NCI-H2227 treated with DMSO at 0.1 percent for 48 hours (cell line): ENCODE data around the gene COL2A1.

Experiments used
- DNase-seq: peaks from one replicate; lab custom pipeline; 2025; lab: John Stamatoyannopoulos, UW

Gene COL2A1

DNA sequence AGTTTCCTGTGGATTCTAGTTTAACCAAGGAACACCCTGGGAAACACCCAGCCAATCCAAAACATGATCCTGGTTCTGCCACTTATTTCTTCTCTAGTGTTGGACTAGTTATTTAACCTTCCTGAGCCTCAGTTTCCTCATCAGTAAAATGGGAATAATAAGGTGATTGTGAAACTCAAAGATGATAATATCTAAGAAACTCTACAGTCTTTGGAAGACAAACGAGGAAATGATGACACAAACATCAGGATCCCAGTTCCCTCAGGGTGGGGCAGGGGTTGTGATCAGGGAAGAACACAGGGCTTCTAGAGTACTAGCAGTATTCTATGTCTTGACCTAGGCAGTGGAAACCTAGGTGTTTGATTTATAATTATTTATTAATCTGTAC is 58.9 kb downstream of the COL2A1 start:
- no peak for DNase-seq

DNA sequence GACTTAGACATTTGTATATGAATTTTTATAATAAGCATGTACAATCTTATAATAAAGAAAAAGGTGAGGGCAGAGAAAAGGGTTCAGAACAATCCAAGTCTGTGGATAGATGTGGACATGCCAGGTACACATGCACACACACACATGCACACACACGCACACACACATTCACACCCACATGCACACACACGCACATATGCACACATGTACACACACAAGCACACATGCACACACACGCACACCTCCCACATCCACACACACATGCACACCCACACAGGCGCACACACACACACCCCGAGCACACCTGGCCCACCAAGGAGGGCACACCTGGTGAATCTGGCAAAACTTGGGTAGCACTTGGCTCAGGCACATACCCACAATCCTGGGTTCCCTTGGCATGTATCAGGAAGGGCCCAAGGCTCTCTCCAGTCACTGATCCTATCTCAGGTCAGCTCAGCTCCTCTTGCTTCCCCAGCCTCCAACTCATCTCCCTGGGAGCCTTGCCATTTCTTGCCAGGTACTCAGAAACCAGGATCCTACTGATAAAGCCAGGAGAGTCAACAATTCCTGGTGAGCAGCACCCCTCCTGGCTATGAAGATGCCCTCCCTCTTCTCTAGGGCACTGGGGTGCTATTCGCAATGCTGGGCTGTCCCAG is 59.5 kb downstream of the COL2A1 start:
- DNase-seq, result no peak

DNA sequence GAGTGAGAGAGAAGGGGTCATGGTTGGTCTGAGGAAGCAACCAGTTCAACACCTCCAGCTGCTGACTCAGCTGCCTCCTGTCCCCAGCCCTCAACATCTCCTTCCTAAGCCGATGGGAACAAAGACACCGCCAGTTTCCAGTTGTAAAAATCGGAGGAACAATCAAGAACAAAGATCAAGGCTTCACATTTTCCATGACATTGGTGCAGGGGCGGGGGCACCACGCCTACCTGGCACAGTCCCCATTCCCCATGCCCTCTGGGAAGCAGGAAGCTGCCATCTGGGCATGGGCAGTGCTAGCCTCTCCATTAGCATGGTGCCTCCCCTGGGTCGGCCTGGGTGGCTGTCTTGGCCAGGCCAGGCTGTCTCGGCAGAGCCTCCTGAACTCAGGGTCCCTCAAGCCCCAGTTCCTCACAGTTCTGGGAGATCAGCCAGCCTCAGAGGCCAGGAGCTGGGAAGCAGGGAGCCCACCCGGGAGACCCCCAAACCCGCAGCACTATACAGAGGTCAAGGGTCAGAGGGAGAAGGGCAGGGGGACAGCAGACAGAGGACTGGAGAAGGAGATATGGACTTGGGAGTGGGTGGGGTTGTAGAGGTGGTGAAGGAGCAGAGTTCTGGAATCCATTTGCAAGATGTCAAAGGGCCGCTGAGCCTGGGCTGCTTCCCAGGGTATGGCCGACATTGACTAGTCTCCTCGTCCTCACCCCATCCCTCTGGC is 60.5 kb downstream of the COL2A1 start:
- DNase-seq, result no peak

DNA sequence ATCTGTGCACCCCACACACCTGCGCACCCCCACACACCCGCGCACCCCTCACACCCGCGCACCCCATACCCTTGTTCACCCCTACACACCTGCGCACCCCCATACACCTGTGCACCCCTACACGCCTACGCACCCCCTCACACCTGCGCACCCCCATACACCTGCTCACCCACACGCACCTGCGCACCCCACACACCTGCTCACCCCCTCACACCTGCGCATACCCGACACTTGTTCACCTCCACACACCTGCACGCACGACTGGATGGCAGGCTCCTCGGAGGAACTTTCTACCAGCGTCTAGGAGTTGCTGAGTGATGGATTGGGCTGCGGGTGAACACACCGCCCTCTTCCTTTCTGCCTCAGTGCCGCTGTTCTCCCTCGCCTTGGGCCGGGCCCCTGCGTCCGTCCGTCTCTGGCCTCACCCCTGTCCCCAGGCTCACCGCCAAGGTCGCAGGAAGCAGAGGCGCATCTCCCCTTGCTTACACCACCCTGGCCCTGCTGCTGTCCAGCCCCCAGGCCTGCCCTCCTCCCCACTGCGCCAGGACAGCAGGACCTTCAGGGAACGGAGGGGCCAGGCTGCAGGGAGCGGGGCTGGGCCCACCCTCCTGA is 61.6 kb downstream of the COL2A1 start:
- DNase-seq, result no peak

DNA sequence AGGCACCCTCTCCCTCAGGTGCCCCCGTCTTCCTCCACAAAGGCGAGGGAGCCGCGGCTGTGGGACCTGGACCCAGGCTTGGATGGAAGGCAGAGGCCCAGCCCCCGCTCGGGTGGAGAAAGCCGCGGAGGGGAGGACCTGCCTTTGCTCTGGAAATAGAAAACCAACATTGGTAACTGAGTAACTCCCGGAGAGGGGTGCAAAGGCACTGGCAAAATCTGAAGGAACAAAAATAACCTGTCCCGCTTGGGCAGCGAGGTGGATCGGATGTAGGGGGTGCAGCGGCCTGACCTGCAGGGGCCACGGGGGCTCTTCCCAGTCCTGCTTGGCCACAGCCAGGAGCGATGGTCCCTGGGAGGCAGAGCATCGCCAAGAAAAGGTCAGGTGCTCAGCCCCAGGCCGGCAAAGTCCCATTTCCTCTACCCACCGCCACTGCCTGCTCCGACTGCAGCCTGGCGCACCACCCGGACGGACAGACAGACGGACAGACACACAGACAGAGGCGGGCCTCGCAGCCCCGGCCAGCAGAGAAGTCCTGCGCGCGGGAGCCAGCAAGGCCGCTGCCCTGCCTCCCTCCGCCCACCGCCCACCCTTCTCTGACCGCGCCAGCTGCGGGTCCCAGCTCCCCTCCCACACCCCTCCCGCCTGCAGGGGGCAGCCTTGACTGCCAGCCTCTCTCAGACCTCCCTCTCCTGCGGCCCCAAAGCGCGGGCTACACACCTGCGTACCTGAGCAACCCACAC is 62.2 kb downstream of the COL2A1 start:
- DNase-seq, result no peak

DNA sequence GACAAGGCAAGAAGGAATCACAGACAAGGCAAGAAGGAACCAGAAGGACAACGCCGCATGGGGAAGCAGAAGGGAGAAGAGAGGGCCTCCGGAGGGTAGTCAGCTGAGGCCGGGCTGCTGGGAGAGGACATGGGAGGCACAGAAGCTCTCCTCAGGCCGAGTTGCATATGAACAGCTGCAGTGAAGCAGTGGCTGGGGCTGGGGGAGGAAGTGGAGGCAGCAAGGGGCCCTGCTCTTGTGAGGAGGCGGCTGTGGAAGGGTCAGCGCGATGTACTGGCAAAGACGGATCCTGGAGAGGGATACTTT is 62.8 kb downstream of the COL2A1 start:
- no peak for DNase-seq

DNA sequence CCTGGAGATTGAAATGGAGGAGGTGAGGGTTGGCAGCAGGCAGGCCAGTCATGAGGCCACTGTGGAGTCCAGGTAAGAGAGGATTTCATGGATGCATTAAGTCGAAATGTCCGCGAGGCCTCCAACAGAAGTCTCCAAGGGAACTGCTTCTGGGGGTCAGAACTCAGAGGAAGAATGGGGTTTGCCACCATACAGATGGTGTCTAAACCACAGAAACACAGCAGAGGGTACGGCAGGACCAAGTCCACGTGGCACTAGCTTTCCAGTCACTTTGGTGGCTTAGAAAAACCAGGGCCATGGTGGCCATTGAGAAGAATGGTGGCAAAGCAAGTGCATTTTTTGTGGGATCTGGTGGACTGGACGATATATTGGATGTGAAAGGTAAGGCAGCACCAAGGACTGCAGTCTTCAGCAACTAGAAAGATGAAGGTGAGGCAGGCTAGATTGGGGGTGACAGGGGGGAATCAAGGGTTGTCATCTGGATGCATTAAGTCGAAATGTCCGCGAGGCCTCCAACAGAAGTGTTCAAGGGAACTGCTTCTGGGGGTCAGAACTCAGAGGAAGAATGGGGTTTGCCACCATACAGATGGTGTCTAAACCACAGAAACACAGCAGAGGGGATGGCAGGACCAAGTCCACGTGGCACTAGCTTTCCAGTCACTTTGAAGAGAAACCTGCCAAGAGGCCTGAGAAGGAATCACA is 63.4 kb downstream of the COL2A1 start:
- no peak for DNase-seq

DNA sequence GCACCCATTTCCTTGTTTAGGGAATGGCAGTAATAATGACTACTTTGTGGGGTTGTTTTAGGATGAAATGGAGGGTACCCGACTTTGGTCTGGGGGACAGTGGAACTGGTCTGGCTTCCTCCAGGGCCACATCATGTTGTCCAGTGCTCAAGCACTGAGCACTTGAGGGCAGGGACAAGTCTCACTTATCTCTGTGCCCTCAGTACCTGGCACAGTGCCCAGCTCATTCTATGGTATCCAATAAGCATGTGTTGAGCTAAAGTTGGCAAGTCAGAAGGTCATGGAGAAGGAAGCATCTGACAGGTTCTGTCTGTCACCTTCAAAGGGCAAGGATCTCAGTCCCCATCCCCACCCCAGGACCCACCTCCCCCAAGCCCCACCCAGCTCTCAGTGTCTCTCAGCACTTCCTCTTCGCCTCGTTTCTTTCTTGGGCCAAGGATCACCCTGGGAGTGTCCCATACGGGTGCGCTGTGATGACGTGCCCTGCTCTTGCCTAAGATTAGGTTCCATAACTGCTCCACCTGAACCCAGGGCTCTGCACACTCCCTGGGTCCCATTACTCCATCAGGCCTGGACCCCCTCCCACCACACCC is 65.2 kb downstream of the COL2A1 start:
- DNase-seq, result no peak

DNA sequence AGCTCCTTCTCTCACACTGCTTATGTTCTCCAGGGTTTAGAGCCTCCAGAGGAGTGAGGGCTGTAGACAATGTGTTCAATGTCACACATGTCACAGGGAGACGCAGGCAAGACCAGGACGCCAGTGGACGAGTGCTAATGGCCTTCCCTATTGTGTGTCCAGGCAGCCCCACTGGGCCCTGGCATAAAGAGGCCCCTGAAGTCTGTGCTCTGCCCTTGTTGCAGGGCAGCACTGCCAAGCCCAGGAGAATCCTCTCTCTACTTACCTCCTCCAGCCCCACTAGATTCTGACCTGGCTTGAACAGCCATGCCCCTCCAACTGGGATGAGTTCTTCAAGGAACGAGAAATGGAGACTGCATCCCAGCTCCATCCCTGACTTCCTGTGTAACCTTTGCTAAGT is 65.7 kb downstream of the COL2A1 start:
- no peak for DNase-seq

DNA sequence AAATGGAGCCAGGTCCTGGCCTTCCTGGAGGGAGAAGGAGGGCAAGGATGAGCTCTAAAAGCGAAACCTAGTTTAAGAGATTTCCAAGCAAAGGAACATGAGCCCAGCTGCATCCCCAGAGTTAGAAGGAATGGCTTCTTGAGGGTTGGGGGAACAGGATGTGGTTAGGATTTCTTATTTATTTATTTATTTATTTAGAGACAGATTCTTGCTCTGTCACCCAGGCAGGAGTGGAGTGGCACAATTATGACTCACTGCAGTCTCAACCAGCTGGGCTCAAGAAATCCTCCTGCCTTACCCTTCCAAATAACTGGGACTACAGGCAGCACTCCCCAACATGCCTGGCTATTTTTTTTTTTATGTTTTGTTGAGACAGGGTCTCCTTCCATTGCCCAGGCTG is 66.2 kb downstream of the COL2A1 start:
- DNase-seq, result no peak

DNA sequence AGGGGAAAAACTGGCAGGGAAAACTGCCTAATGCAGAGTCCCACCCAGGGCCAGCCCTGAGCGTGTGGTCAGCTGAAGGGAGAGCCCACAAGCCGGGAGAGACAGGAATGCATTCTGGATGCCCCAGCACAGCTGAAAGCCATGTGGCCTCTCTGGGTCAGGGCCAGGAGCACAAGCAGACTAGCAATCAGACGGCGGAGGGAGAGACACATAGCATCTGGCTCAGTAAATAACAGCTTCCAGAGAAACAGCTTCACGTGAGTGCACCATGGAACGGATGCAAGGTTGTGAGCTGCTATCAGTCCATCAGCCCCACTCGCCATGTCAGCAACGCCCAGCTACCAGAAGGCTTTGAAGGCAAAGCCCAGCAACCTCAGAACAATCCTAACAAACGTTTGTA is 69.1 kb downstream of the COL2A1 start:
- no peak for DNase-seq

DNA sequence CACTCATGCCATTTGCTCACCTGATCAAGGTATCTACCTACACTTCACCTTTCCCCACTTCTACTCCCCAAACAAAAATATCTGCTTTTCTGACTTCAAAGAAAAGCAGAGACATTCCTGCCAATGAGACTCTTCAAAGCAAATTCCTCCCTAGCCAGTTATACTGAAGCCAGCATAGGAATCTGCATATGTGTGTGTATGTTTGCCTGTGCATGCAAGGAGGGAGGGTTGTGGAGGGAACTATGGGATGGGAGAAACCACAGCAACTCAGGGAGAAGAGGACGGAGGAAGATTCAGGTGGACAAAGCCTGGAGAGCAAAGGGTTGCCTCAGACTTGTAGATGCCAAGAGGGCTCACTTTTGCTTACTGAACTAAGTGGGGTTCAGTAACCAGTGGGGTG is 73.1 kb downstream of the COL2A1 start:
- DNase-seq, result no peak

DNA sequence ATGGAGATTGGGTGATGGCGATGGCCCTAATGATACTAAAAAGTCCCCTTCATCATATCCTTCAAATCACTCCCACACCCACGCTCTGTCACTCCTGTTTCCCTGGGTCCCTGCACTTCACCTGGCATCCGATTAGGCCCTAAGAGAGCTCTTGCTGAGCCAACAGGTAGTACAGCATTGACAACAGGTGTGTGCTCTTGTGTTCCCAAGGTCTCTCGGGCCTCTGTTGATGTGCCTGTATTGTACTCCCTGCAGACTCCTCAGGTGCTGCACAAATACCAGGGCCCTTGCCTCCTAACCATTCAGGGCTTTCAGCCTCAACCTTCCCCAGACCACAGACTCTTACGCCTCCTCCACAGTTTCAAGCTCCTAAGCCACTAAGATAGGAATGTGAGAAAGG is 73.6 kb downstream of the COL2A1 start:
- no peak for DNase-seq

DNA sequence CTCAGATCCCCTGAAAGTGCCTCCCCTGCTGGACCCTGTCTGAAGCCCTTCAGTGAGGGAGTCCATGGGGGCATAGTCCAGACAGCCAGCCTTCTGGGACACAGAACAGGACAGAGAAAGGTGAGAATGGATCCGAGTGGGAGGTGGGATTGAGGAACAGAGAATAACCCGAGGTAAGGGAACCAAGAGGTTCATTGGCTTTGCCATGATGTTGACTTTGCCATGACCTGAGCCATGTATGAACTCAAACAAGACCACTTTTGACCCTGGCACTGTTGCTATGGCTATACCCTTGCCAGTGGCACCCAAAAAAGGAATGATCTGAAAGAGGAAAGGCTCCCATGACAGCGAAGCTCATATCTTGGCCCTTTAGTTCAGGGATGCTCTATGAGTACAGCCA is 76.9 kb downstream of the COL2A1 start:
- no peak for DNase-seq
